RPMI8226 (cell line): ENCODE data around the gene TFB2M.
A peak's percentile ranks its signal among the peaks of the same experiment; 100 is the strongest.
"Not testable (repeated sequence)": the region's sequence is repeated elsewhere in the genome, so short reads cannot be mapped to it uniquely, and the experiment has no call there.

ENCODE experiments used
- DNase-seq: peaks from one replicate; pipeline ENCODE4 v3.0.0-alpha.2; 2015

The TFB2M gene

DNA sequence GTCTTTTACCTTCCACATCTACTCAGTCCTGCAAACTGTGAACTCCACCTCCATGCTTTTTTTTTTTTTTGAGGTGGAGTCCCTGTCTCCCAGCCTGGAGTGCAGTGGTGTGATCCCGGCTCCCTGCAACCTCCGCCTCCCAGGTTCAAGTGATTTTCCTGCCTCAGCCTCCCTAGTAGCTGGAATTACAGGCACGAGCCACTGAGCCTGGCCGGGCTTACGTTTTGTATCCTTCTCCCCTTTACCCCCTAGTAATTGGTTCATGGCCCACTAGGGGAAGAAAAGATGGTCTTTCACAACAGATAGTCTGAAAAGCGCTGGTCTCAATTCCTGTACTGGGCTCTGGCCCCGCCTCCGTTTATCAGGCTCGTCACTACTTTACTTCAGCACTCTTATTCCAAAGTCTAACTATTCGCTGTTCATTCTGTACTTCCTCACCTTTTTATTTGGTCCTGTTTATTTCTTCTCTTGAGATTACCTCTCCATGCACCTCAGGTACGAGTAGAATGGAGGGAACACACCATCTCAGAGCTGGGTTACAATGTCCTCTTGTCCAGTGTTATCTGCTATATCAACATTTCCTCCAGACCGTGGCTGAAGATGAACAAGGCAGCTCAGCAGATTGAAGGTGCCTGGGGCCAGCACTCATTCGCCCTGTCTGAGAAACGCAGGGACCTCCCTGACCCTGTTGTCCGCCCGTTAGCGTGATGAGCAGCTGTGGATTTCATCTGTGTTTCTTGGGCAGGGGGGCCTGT lies 16.4 kb upstream of the TFB2M start:
- no peak for DNase-seq

- DNase-seq = no peak
Observed at GRCh38 chr1:246580497-246581370, 14.7 kb upstream of the TFB2M start.

- no peak for DNase-seq
Observed at GRCh38 chr1:246579818-246580217, 13.8 kb upstream of the TFB2M start.

DNA sequence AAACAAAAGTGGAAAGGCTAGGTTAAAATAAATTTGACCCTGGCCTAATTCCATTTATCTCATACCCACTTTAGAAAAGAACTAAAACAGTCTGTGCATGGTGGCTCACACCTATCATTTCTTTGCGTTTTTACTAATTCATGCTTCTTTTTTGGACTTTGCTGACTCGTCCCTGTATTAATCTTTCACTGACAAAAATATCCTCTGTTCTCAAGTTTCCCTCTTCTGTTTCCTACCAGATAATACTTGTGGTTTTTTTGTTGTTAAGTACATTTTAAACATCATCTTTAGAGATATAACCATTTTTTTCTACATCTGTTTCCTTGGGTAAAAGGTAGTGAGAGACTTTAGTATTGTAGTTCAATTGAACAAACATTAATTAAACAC lies 11.7 kb upstream of the TFB2M start:
- no peak for DNase-seq

GRCh38 chr1:246577082-246577719 lies 11.1 kb upstream of the TFB2M start:
- DNase-seq = no peak

GRCh38 chr1:246576709-246577032 lies 10.6 kb upstream of the TFB2M start:
- no peak for DNase-seq

DNA sequence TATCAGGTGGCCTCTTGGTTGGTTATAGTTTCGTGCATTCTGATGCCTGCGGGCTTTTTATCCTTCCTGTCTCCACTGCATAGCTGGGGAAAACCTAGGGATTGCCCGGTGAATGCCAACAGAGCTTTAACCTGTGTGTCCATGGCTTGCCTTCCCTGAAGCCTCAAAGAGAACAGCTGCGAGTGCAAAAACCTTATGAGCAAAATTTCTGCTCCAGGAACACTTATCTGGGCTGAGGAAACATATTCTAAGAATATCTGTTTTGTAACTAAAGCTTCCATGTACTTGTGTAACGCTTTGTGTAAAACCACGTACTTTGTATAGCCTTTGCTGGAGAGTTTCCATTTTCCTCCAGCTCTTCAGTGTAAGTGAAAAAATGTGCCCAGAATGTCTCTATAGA lies 7.4 kb upstream of the TFB2M start:
- DNase-seq = no peak

DNA sequence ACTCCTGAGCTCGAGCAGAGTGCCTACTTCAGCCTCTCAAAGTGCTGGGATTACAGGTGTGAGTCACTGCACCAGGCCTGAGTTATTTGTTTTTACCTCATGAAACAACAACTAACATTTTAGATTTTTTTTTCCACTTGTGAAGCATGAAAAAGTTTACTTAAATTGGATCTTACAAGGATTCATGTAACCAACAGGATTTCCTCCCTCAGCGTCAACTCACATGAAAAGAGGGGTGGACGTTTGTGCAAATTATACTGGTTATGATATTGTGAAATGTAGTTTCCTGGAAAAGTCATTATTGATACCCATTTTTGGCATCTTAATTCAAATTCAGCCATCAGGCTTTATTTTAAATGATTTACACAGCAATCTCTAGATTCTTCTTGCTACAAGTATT lies 6.7 kb upstream of the TFB2M start:
- no peak for DNase-seq

DNA sequence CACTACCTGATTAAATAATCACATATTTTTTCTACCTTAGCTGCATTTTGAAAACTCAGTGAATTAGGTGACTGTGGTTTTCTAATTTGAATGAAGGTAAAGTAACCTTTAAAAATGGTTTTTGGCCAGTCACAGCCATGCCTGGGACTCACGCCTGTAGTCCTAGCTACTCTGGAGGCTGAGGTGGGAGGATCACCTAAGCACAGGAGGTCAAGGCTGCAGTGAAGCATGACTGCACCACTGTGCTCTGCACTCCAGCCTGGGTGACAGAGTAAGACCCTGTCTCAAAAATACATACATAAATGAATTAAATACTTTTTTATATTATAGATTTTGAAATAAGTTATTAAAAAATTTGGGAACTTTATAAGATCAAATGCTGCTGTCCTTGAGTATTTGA lies 5.9 kb upstream of the TFB2M start:
- no peak for DNase-seq

GRCh38 chr1:246571309-246571708 lies 5.2 kb upstream of the TFB2M start:
- DNase-seq = not testable (repeated sequence)

DNA sequence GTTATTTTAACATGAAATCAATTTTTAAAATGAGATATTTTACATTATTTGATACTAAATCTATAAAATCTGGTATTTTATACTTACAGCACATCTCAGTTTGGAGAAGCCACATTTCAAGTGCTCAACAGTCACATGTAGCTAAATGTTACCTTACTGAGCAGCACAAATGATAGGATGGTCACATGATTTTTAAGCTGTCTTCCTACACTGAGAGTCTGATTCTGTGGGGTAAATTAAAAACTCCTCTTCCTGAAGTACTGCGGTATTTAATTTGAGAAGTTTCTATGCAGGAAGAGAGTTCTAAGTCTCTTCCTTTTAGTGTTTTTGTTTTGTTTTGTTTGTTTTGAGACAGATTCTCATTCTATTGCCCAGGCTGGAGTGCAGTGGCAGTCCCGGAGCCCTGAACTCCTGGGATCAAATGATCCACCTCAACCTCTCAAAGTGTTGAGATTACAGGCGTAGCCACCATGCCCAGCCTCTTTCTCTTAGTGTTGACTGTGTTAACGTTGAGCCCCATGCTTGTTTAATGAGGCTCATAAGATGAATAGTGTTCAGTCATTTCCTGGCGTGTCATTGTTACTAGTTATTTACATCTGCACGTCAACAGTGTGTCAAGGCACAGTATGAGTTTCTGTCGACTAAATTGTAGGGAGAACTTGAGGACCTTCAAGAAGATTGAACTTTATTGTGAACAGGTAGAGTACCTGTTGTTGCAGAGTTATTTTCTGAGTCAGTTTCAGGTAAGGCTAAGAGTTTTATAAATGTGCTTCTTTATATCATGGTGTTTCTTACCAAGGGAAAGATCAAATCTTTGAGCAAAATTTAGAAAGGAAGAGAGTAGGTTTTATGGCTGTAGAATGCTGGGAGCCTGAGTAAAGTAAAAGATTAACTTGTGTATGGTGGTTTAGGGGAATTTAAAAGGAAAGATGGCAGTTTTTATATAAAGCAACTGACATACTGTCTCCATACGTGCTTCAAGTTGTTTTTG lies 3.5 kb upstream of the TFB2M start:
- no peak for DNase-seq

- DNase-seq = no peak
Observed at GRCh38 chr1:246567646-246568235, 1.7 kb upstream of the TFB2M start.

- DNase-seq = peak; percentile 70
Observed at GRCh38 chr1:246566813-246567645, 968 bp upstream of the TFB2M start.

GRCh38 chr1:246565751-246566127 lies 322 bp downstream of the TFB2M start:
- no peak for DNase-seq

GRCh38 chr1:246564839-246565750 lies 966 bp downstream of the TFB2M start:
- peak; percentile 11 for DNase-seq

- DNase-seq = peak; percentile 28
Observed at GRCh38 chr1:246560833-246561232, 5.2 kb downstream of the TFB2M start.

GRCh38 chr1:246559310-246559709 lies 6.8 kb downstream of the TFB2M start:
- no peak for DNase-seq

- DNase-seq = no peak
Observed at GRCh38 chr1:246558041-246558440, 8.0 kb downstream of the TFB2M start.

DNA sequence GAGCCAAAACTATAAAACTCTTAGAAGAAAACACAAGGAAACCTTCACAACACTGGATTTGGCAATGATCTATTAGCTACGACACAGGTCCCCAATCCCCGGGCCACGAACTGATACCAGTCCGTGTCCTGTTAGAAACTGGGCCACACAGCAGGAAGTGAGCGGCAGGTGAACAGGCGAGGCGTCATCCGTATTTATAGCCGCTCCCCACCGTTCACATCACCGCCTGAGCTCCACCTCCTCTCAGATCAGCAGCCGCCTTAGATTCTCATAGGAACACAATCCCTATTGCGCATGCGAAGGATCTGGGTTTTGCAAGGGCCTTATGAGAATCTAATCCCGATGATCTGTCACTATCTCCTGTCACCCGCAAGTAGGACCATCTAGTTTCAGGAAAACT lies 11.9 kb downstream of the TFB2M start:
- no peak for DNase-seq

GRCh38 chr1:246552110-246552509 lies 14.0 kb downstream of the TFB2M start:
- DNase-seq = no peak
